GM21737 (cell line): ENCODE data around the gene CEACAM6.
"Not testable (repeated sequence)": the region's sequence is repeated elsewhere in the genome, so short reads cannot be mapped to it uniquely, and the experiment has no call there.

ENCODE experiments used
- ATAC-seq: cut with Tn5 transposase; IDR thresholded peaks from one replicate; pipeline ENCODE4 v1.9.1; 2021; ENCODE audit warnings: mild to moderate bottlenecking, moderate library complexity; ENCODE audit not compliant: unreplicated experiment

Gene CEACAM6

DNA sequence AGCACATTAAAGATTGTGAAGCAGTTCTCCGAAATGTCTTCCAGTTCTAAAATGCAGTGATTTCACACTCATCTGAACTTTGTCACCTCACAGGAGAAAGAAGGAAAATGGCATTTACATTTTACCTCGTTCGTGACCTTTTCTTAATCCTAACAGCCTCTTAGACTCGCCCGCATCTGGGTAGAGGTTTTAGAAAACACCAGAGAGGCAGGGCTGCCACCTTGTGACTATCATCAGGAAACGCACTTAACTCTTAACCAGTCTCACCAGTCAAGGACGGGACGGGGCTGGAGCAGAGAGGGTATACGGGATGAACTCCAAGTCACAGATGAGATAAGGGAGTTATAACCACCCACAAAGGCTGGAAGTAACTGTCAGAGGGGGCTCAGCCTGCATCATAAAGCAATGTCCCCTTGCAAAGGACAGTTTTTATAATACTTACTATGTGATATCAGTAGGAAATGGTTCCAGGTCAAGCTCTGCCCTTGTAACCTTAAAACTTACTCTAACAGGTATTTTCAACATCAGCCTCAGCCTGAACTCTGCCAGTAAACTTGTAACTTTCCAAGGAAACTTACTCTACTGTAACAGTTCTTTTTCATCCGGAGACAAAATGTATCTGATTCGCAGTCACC is 8.6 kb upstream of the CEACAM6 start:
- ATAC-seq: no peak

- ATAC-seq: no peak
Measured at GRCh38 chr19:41748012-41748411, 7.3 kb upstream of the CEACAM6 start.

DNA sequence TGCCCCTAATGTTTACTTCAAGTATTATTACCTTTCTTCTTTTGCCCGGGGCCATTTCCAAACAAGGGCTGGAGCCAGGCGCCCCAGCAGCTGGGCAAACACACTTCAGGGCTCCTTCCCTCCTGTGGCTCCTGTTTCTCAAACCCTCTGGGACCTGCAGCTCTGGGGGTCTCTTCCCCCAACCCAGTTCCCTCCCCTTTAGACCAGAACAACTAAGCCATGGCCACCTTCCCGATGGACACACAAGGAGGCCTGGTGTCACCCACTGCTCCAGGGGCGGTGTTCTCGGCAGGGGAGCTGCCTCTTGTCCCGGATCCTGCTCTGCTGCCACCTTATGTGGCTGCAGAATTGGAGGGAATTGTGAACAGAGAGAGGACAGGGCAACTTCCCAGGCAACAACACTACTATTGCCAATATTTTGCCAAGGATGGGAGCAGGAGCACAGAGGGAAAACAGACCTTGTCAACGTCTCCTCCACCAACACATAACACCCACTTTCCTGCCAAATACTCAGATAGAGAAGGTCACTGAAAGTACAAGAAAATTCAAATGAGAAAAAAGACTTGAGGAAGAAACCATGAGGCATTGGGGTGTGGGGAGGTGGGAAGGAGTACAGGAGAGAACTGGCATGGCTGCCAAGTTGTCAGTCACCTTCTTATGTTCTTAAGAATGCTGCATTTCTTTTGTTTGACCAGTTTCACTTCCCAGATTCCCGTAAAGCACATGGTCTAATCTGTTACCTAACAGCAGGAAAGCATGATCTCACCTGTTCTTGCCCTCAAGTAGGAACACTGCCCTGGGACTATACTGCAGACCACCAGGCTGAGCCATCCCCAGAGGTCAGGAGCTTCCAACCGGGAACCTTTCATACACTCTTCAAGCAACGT is 4.8 kb upstream of the CEACAM6 start:
- not testable (repeated sequence) for ATAC-seq

GRCh38 chr19:41753159-41753558 is 2.2 kb upstream of the CEACAM6 start:
- no peak for ATAC-seq

DNA sequence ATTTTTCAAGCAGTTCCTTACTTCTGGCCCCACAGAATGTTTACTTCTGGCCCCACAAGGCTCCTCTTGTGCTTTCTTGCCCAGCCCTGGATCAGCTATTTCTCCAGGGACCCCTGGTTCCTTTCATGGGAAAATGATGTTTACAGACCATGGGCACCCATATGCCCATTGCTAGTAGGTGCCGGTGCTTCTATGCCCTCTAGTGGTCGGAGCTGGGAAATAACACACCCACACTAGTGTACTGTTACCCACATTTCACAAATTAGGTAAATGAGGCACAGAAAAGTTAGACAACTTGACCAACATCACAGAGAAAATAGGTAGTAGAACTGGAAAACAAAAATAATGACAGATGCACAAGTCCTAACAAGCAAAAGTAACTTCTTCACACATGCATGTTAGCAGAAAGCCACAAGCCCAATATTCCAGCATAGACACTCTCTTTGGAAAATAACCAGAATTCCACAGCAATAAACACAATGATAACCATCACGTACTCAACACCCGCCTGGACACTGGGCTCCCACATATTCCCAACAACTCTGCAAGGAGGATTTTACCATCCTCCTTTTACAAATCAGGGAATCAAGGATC is 1.3 kb upstream of the CEACAM6 start:
- ATAC-seq: no peak

DNA sequence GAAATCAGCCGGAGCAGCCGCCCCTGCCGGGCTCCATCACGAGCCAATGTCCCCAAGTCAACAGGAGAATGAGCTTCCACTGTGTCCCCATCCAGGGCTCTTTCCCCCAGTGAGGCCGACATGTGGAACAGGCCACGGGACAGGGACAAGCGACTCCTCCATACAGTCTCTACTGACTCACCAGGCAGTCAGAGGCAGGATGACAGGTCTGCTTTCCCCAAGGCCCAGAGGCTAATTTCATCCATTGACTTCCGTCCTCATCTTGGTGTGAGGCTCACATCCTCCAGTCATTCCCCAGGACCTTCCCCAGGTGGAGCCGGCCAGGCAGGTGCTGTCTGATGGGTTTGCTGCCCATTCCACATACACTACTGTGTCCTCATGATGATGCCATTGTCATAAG is 3.5 kb downstream of the CEACAM6 start:
- no peak for ATAC-seq

GRCh38 chr19:41767115-41767514 is 11.8 kb downstream of the CEACAM6 start:
- ATAC-seq: no peak

GRCh38 chr19:41768105-41768504 is 12.8 kb downstream of the CEACAM6 start:
- not testable (repeated sequence) for ATAC-seq

DNA sequence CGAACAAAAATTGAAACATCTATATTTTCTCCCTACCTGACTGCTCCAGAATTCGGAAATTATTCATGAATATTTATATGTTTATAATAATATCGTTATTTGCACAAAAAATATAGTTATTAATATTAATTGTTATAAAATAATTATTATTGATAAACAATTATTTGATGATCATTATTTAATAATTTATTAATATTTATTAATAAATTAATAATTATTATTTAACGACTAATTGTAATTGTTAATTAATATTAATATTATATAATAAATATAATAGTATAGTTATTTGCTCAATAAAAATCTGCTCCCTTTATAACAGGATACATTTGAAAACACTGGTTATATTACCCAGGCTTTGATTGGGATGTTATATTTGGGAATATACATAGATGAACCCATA is 14.3 kb downstream of the CEACAM6 start:
- no peak for ATAC-seq

- ATAC-seq: no peak
Measured at GRCh38 chr19:41771410-41771809, 16.1 kb downstream of the CEACAM6 start.

DNA sequence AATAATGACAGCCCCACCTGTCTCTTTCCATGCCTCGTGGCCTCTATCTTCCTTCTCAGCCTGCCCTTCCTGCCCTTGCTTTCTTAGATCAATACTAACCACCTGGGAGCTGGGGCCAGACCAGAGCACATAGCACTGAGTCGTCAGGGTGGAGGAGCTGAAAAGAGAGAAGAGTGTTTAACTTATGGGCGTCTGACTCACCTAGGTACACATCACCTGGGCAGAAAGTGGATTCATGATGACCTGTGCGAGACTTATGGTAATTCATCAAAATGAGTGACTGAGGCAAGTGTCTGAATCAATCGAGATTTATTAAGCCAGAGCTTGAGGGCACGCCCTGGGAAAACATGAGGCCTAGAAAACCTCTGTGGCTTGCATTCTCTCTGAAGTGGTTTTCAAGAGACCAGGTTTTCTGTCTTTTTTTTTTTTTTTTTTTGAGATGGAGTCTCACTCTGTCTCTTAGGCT is 19.2 kb downstream of the CEACAM6 start:
- ATAC-seq: no peak

DNA sequence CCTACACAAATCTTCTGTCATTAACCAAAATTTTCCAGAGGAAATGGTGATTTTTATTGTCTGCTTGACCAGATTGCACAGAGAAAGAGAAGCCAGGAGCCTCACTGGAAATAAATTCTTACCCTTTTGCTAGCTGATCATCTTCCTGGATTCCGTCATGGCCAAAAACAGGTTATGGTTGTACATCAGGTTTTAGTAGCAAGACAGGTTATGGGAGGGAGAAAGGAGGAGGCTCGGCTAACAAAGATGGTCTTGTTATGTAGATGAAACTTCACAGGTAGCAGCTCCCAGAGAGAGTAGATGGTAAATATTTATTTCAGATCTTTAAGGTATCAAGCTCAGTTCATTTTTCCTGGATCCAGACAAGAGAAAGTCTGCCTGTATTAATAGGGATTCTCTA is 21.4 kb downstream of the CEACAM6 start:
- no peak for ATAC-seq

GRCh38 chr19:41783612-41784011 is 28.3 kb downstream of the CEACAM6 start:
- no peak for ATAC-seq

DNA sequence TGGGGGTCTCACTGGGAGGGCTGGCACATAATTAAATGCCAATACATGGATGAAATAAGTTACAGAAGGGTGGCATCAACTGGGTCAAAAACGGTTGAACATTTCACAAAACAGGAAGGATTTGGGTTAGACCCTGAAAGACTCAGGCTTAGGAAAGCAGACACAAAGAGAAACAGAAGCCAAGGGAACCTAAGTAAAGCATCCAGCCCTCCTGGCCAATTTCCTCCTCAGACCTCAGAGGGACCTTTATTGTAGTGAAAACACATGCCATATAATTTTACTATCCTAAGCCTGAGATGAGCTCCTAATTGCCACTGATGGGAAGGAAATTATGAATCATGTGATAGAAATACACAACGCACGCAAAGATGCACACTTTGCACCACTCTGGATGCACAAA is 29.0 kb downstream of the CEACAM6 start:
- no peak for ATAC-seq

GRCh38 chr19:41784743-41785142 is 29.4 kb downstream of the CEACAM6 start:
- ATAC-seq: no peak

DNA sequence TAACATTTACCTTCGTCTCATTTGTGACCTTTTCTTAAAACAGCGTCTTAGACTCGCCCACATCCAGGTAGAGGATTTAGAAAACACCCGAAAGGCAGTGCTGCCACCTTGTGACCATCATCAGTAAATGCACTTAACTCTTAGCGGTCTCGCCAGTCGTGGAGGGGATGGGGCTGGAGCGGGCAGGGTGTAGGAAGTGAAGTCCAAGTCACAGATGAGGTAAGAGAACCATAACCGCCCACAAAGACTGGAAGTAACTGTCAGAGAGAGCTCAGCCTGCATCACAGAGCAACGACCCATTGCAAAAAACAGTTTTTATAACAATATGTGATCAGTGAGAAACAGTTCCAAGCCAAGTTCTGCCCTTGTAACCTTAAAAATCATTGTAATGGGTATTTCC is 30.3 kb downstream of the CEACAM6 start:
- no peak for ATAC-seq

DNA sequence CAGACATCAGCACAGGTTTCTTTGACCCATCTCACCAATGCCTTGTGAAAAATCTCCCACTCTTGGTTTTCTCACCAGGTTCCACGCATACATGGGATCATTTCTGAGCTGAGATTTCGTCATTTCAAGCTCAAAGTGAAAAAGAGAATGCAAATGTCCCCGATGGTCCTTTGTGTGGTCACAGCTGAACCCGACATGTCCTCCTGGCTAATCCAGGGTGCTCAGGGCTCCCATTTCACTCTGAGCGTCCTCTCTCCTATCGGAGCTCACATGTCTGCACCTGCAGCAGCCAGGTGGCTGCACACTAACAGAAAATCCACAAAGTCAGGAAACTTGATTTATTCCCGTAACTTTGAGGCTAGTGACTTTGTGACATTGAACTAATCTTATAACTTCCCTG is 31.7 kb downstream of the CEACAM6 start:
- no peak for ATAC-seq

DNA sequence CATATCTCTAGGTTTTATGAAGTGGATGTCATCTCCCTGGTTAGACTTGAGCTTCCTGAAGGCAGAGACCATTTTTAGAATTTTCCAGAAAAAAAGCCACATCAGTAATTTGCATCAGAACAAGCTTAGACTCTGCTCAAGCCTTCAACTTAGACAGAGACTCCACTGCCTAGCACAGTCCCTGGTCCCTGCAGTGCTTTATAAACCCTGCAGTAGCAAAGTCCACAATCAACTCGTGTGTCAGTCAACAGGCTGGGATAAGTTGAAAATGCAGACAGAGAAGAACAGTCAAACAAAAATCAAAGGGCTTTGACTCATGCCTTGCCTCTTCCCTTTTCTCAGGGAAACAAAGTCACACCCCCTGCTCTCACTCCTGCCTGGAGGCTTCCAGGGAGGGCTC is 33.2 kb downstream of the CEACAM6 start:
- not testable (repeated sequence) for ATAC-seq

DNA sequence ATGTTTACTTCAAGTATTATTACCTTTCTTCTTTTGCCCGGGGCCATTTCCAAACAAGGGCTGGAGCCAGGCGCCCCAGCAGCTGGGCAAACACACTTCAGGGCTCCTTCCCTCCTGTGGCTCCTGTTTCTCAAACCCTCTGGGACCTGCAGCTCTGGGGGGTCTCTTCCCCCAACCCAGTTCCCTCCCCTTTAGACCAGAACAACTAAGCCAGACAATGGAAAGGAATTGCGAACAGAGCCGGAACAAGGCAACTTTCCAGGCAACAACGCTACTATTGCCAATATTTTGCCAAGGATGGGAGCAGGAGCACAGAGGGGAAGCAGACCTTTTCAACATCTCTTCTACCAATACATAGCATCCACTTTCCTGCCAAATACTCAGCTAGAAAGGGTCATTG is 33.7 kb downstream of the CEACAM6 start:
- not testable (repeated sequence) for ATAC-seq

DNA sequence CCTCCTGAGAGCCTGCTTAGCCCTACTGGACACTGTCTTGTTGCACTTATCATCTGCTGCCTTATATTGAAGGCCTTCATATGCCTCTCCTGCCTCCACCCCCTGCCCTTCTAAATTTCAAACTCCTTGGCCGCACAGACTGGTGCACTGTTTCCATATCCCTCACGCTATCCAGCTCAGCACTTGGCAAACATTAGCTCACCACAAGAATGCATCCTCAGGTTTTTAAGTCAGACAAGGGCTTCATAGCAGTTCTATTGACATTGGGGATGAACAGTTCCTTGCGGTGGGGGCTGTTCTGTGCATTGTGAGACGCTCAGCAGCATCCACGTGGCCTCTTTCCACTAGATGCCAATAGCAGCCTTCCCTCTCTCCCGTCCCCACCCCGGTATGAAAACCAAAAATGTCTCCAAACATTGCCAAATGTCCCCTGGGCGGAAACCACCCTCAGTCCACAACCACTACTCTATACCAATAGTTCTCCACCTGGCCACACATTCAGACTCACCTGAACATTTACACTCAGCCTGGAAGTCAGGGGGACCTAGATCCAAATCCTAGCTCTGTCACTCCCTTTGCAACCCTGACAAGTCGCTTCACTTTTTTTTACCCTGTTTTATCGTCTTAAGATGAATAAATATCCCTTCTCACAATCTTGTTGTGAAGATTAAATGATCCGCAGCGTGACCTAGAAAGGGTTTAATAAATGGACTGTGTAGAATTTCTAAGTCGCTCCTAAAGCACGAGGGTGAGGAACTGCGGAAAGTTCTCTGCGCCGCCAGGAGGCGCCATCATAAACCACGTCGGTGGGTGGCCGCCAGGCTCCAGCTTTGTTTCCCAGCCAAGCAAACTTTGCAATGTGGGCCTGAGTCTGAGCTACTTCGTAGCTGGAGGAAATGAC is 37.4 kb downstream of the CEACAM6 start:
- no peak for ATAC-seq

- no peak for ATAC-seq
Measured at GRCh38 chr19:41793414-41793727, 38.0 kb downstream of the CEACAM6 start.
